NCI-H345 (cell line): Measurements from ENCODE around the gene MED22.

Experiments used
- DNase-seq: peaks from one replicate; lab custom pipeline; 2025; lab: John Stamatoyannopoulos, UW

Gene MED22

GRCh38 chr9:133375724-133376654 lies 28.1 kb upstream of the MED22 start, which contains the start of the genes STKLD1 and SURF4:
Gene STKLD1, plus strand, starts transcription at chr9:133376366. Its CDS starts 108 bp downstream, at chr9:133376474.
Gene SURF4, minus strand, starts transcription at chr9:133376060. Its CDS starts 91 bp downstream, at chr9:133375969.
- peak; percentile 96 for DNase-seq

- DNase-seq: peak; percentile 28
Observed at GRCh38 chr9:133375116-133375723, 27.3 kb upstream of the MED22 start.

DNA sequence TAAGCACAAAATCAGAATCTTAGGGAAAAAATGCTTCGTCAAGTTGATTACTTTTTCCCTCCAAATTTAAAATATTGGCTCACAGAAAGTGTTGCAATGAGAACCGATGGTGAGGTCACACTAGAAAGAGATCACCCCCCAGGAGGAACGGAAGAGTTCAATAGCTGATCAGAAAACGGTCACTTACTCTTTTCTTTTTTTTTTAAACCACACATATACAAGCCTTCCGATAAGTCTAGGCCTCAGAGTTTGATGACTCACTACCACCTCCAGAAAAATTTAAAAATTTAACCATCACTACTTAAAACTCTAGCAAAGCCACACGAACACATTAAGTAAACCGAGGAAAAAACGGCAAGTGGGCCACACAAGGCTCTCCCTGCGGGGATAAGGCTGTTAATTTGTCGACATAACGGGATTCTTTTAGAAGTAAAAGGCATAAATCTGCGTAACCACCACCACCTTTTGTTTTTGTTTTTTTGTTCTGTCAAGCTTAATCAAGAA lies 26.7 kb upstream of the MED22 start:
- no peak for DNase-seq

GRCh38 chr9:133372144-133372543 lies 24.2 kb upstream of the MED22 start:
- DNase-seq: no peak

- DNase-seq: no peak
Observed at GRCh38 chr9:133371261-133371711, 23.4 kb upstream of the MED22 start.

- DNase-seq: no peak
Observed at GRCh38 chr9:133370685-133371084, 22.8 kb upstream of the MED22 start.

DNA sequence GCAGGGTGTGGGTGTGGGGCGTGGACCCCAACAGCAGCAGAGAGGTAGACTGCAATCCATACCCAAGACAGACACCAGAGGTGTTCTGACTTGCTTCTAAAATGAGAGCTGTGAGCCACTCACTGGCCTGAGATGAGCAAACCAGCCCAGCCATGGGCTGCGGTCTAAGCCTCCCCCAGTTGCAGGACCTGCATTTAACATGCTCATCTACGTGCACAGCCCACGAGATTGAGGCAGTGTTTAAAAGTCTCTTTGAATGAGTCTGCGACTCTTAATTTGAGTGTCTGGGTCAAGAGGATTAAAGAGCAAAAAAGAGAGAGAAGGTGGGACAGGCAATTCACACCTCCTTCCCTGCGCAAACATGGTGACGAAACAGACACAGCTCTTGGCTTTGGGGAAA lies 22.0 kb upstream of the MED22 start:
- DNase-seq: no peak

DNA sequence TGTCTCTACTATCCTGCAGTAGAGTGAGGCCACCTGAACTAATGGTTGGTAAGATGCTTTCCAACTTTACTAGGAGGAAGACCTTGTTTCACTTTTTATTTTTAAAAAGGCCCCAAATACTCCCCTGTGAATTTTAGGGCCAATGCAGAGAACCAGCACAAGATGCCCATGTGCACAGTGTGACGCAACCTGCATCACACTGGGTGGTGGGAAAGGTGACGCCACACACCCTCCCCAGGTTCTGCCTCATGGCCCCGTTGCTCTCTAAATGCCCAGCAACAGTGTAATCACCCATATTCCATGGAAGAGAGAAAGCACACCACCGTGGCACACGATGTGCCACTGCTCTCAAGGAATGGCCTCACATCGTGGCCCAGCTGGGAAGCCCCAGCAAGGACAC lies 21.5 kb upstream of the MED22 start:
- DNase-seq: no peak

GRCh38 chr9:133368249-133368881 lies 20.4 kb upstream of the MED22 start:
- DNase-seq: peak; percentile 61

- no peak for DNase-seq
Observed at GRCh38 chr9:133367778-133368177, 19.8 kb upstream of the MED22 start.

DNA sequence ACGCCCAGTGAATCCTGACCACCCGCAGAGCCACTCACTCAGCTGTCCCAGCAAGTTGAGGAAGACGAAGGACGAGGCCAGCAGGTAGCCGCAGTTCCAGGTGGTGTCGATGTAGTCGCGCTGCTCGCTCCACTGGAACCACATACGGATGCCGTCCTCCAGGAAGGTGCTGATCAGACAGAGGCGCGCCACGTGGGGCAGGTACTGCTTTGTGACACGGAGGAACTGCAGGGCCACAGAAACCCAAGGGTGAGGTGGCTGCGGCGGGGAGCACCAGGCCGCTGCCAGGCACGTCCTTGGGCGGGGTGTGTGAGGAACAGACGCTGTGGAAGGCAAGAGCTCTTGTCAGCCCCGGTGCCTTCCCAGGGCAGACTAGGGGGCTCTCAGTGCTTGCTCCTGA lies 19.3 kb upstream of the MED22 start:
- no peak for DNase-seq

GRCh38 chr9:133366435-133366834 lies 18.5 kb upstream of the MED22 start:
- no peak for DNase-seq

DNA sequence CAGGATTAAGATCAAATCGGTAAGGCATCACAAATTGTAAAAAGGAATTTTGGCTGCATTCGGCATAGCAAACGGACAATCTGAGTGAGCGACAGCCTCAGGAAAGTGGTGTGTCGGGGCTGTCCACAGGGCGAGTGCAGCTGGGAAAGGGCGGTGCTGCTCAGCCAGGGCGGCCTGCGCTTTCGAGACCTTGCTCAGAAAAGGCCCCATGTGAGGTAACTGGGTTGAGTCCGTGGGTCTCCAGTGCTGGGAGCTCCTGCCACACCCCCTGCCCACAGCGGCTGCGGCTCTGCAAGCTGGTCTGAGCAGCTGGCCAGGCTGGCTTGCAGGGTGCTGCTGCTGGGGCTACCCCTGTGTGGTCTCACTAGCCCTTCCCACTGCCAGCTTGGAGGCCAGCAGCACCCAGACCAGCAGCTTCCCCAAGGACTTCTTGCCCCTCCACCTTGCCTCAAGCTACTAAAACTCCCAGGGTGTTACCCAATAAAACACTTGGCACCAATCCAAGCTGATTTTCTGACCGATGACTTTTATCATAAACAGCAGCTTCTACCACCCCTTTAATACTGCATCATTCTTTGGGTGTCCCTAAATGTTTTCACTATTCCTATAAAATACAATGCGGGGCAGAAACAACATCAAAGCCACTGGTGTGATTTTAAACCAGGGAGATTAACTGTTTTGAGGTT lies 14.6 kb upstream of the MED22 start:
- no peak for DNase-seq

GRCh38 chr9:133361507-133362092 lies 13.7 kb upstream of the MED22 start:
- no peak for DNase-seq

DNA sequence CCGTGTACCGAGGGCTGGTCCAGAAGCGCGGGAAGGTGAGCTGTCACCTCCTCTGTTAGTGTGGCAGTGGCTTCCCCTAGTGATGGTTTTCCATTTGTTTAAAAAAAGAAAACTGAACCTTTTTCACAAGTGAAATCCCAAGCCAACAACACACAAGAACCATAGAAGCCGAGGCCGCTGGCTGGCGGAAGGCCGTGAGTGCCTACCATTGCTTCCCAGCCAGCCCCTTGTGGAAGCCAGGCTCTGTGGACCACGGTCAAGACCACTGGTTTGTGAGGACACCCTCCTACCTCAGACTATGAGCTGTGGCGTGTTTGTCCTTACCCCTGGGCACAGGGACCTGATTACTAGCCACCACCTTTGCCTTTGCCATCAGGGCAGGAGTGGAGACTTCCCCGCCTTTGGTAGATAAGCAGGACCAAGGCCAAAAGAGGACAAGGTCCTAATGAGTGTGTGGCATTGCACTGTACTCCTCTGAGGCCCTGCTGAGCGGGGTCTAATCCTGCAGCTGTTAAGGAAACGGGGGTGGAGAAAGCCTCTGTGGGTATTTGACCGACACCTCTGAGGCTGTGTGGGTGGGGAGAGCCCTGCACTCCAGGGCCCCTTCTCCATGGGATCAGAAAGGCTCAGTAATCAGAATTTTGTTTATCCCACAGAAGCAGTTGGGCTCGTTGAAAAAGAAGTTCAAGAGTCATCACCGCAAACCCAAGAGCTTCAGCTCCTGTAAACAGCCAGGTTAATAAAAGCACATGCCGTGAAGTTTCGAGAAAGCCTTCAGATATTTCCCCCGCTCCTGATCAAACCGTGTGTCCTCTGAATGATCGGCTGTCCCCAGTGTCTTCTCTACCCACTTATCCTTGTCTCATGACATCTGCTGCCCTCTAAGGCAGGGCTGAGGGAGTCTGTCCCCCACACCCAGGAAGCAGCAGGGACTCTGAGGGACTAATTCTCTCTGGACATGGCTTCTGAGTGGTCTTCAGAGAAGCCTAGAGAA lies 12.8 kb upstream of the MED22 start:
- no peak for DNase-seq

- DNase-seq: peak; percentile 30
Observed at GRCh38 chr9:133359399-133360175, 11.7 kb upstream of the MED22 start.

DNA sequence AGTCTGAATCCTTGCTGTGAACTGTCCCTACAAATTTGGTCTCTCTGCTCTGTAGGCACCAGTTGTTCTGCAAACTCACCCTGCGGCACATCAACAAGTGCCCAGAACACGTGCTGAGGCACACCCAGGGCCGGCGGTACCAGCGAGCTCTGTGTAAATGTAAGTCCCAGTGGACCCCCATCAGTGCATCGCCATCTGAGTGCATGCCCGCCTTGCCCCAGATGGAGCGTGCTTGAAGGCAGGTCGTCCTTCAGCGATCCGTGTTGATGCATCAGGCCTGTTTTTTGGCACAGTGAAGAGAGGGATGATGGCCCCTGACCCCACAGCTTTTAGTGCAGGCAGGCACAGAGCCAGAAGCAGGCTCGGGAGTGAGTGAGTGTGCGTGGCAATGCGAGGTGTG lies 9.7 kb upstream of the MED22 start:
- DNase-seq: no peak

DNA sequence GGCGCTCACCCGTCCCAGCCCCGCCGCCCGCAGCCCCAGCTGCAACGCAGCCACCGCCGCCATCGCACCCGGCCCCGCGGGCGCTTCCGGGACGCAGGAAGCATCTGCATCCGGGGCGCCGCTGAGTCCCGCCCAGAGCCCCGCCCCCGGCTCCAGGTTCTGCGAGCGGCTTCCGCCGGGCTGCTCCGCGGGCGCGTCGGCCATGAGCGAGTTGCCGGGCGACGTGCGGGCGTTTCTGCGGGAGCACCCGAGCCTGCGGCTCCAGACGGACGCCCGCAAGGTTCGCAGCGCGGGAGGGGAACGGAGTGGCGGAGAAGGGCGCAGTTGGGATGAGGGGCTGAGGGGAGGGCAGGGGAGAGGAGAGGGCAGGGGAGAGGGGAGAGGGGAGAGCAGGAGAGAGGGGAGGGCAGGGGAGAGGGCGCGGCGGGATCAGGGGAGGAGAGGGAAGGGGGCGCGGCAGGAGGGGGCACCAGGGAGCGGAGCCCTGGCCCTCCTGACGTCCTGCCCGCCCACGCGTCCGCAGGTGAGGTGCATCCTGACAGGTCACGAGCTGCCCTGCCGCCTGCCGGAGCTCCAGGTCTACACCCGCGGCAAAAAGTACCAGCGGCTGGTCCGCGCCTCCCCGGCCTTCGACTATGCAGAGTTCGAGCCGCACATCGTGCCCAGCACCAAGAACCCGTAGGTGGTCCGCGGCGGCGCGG lies 8.6 kb upstream of the MED22 start, which contains the start of the genes SURF1 and SURF2:
Gene SURF1 (minus strand): TSS at position 97 of the 701 bp plus-strand sequence. CDS start 34 bp downstream, at position 63.
Gene SURF2 (plus strand): TSS at position 160 of the 701 bp plus-strand sequence. CDS start 43 bp downstream, at position 203.
- DNase-seq: peak; percentile 89
